Ecto neural progenitor cell (in vitro differentiated cells): ENCODE results near the gene KIF5A.

Experiments
- DNase-seq: peaks from one replicate; pipeline ENCODE4 v3.0.0-alpha.2; 2018; ENCODE audit warnings: low spot score

KIF5A gene

GRCh38 chr12:57520053-57520818 is 29.6 kb upstream of the KIF5A start, which contains the start of gene DDIT3:
Gene DDIT3, minus strand, starts transcription at chr12:57520514. Its CDS starts 3,108 bp downstream, at chr12:57517406.
- DNase-seq = peak; percentile 100

- DNase-seq = peak; percentile 72
Measured at GRCh38 chr12:57521525-57522010, 28.3 kb upstream of the KIF5A start.

- peak; percentile 99 for DNase-seq
Measured at GRCh38 chr12:57522011-57522886, 27.6 kb upstream of the KIF5A start, which contains the start of gene MBD6. Gene MBD6, plus strand, starts transcription at chr12:57522824. Its CDS starts 1,480 bp downstream, at chr12:57524304.

- no peak for DNase-seq
Measured at GRCh38 chr12:57522887-57523705, 26.7 kb upstream of the KIF5A start.

GRCh38 chr12:57523706-57524614 is 25.9 kb upstream of the KIF5A start:
- DNase-seq = peak; percentile 54

GRCh38 chr12:57524814-57525614 is 24.8 kb upstream of the KIF5A start:
- DNase-seq = peak; percentile 58

DNA sequence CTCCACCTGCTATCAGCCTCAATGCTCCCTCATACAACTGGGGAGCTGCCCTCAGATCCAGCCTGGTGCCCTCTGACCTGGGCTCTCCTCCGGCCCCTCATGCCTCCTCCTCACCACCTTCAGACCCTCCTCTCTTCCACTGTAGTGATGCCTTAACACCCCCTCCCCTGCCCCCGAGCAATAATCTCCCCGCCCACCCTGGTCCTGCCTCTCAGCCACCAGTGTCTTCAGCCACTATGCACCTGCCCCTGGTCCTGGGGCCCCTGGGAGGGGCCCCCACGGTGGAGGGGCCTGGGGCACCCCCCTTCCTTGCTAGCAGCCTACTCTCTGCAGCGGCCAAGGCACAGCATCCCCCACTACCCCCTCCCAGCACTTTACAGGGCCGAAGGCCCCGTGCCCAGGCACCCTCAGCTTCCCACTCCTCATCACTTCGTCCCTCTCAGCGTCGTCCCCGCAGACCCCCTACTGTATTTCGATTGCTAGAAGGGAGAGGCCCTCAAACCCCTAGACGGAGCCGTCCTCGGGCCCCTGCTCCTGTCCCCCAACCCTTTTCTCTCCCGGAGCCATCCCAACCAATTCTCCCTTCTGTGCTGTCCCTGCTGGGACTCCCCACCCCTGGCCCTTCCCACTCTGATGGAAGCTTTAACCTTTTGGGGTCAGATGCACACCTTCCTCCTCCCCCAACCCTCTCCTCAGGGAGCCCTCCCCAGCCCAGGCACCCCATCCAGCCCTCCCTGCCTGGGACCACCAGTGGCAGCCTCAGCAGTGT is 24.0 kb upstream of the KIF5A start:
- DNase-seq = no peak

DNA sequence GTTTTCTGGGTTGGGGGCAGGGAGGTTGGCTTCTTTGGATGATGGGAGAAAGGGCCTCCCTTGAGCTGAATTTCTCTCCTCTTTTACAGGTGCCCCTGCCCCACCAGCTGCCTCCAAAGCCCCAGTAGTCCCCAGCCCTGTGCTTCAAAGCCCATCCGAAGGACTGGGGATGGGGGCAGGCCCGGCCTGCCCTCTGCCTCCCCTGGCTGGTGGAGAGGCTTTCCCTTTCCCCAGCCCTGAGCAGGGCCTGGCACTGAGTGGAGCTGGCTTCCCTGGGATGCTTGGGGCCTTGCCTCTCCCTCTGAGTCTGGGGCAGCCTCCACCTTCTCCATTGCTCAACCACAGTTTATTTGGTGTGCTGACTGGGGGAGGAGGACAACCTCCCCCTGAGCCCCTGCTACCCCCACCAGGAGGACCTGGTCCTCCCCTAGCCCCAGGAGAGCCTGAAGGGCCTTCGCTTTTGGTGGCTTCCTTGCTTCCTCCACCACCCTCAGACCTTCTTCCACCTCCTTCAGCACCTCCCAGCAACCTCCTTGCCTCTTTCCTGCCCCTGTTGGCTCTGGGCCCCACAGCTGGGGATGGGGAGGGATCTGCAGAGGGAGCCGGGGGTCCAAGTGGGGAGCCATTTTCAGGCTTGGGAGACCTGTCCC is 23.2 kb upstream of the KIF5A start:
- no peak for DNase-seq

DNA sequence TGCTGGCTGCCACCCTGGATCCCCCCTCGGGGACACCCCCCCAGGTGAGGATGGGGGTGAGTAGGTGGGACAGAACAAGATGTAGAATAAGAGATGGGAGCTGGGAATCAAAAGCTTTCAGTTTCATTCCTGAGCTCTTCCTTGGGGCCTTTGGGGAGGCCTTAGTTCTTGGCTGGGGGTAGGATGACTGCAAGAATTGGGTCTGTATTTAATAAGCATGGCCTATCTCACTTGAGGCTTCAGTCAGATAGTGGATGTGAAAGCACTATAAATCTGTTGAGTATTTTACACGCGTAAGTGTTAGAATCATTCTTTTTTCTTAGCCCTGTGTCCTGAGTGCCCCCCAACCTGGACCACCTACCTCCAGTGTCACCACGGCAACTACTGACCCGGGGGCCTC is 22.7 kb upstream of the KIF5A start:
- no peak for DNase-seq

- no peak for DNase-seq
Measured at GRCh38 chr12:57528176-57528575, 21.7 kb upstream of the KIF5A start.

DNA sequence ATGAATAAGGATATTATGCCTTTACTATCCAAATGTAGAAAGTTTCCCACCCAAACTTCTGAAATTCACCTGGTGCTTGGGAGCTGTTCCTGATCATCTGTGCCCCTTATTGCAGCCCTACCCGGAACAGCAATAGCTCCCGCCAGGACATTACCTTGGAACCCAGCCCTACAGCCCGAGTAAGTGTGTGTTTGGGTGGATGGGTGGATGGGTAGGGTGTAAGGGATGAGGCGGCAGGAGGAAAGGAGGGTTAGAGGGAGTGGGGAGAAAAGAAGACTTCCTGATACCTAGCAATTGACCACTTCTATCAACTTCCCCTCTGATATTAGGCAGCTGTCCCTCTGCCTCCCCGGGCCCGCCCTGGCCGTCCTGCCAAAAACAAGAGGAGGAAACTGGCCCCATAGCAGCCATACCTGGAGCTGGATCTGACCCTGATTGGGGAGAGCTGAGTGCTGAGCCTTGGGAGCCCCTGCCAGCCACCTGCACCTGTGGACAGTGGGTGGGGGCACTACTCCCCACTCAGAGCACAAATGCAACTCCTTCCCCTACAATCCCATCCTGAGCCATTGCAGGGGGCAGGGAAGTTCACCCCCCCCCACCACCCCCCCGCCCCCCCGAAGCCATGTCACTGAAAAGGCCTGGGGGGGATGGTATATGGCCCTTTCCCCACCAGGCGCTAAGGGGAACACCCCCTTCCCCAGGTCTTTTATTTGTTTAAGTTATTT is 20.9 kb upstream of the KIF5A start:
- no peak for DNase-seq

GRCh38 chr12:57529831-57530230 is 20.0 kb upstream of the KIF5A start:
- no peak for DNase-seq

DNA sequence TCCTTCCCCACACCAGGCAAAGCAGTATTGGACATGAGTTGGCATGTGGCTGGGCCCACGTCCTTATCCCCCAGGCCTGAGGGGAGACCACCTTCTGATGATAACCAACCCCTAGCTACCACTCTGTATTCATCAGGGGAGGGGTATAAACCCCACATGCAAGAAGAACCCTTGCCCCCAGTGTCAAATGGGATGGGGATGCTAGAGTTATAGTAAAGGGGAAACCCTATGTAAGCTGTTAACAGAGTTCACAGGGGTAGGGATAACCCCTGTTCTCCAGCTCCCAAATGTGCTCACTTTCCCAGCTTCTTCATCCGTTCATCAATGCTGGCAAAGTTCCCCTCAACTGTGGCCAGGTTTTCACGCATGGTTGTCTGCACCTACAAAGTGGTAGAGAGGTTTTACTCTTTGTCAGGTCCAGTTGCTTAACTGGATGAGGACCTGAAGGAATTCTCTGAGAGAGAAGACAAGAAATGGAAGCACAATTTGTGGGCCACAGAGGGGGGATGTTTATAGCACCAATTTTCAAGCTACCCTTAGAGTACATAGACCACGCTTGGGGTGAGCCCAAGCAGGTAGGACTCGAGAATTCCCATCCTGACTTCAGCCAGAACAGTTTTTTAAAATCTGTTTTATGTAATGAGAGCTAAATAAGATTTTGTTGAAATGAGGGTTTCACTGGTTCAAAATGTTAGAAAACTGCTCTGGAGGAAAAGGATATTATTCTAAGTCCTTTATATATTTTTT is 19.3 kb upstream of the KIF5A start:
- no peak for DNase-seq

DNA sequence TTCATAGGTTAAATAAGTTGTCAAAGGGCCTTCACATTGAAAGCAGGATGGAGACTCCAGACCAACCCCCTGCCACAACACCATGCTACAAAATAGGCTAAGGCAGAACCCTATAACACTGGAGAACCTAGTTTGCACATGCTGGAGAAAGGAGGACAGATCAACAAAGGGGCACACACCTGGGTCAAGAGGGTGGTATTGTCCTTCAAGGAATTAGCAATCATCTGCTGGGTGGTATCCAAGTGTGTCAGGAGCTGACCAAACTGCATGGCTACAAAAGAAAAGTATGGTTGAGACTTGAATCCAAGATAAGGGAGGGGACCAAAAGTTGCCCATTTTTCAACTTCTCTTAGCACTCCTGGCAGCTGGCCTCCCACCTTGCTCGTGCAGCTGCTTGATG is 18.0 kb upstream of the KIF5A start:
- DNase-seq = no peak

DNA sequence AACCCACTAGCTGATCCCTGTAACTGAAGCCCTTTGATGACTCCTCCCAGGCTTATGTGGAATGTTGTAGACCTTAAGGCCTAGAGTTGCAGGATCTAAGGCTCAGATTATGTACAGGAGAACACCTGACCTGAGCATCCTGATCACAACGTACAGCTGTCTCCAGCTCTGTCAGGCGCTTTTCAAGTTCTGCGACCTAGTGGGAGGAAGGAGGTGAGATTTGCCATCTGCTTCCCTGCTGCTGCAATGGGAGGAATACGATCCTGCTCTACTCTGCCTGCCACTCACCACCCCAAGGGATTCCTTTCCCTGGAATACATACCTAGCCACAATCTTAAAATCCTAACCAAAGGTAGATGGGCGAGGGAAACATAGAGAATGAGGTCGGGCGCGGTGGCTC is 16.7 kb upstream of the KIF5A start:
- DNase-seq = no peak

- no peak for DNase-seq
Measured at GRCh38 chr12:57534250-57534649, 15.6 kb upstream of the KIF5A start.

DNA sequence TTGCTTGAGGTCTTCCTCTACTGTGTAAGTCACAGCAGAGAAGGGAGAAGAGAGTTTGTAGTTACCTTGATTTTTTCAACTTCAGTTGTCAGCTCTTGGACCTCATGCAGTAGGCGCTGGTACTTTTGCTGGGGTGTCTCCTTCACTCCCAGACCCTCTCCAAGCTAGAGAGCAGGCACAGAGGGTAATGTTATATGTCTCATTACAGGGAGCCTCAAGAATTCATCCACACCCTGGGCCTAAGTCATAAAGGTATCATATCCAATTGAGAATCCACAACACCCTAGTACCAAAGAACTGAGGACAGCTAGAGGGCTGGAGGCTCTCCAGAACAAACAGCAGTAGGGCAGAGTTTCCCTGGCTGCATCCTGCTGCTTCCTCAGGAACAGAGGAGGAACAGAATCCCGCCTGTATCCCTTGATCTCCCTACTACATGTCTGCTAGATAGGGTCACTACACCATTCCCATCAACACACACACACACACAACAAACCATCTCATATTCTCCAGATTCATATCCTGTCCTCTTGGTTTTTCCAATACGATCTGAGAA is 14.8 kb upstream of the KIF5A start:
- no peak for DNase-seq
